Measurements from ENCODE around the gene KCNIP4. TPM values are rescaled to one million over a fixed set of nuclear protein-coding genes. Genes with fewer than 3 reads are reported as not detected.

Gene KCNIP4
- total and polyA plus RNA-seq, 10 of the 15 experiments (the other 5 are each of a cell fraction or from before 2014, with no cell fraction given) = 0.03 to 0.23 (median 0.13) TPM; not detected in 7

DNA sequence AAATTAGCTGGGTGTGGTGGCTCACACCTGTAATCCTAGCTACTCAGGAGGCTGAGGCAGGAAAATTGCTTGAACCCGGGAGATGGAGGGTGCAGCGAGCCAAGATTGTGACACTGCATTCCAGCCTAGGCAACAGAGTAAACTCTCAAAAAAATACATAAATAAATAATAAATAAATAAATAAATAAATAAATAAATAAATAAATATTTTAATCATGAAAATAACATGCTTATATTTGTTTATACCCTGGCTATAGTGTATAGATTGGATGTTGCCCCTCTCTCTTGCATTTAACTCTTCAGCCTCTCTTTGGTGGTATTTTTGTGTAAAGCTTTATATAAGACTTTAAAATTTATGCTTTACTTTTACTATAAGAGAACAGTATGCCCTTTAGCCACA, 51.8 kb downstream of the KCNIP4 start (continued):
- TF ChIP-seq SMAD1 (IDR thresholded peaks at IDR 0.05; ENCODE audit: low read depth, partially characterized antibody) (no peak), GABPA (IDR thresholded peaks at IDR 0.05; ENCODE audit: low read depth) (no peak), EZH2 (IDR thresholded peaks at IDR 0.05; ENCODE audit: borderline replicate concordance, control insufficient read depth, low read depth, low read length) (no peak)

DNA sequence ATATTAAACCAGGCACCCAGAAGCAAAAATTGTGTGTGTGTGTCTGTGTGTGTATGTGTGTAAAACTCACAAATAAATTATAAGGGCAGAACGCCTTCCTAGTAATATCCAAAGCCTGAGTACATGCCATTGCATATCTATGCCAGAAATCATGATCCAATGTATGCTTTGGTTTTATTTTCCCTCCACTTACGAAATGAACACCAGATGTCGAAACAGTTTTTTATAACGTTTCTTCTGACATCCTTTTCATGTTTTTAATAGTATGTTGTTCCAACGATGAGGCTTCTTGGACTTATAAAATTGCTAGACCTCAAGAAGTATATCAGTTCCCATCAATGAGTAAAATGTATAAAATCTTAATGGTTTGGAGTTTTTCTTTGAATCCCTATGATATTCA, 55.4 kb downstream of the KCNIP4 start:
- no peaks in the 10 kb centered on the region for H4K20me1 ChIP-seq (ENCODE audit: control insufficient read depth, insufficient read depth)
- intact Hi-C loops (cut with micrococcal nuclease; ENCODE audit: unreplicated experiment) (no loop called here), in situ Hi-C loops (cut with MboI) (no loop called here)
- H3K4me1 ChIP-seq (ENCODE audit: control insufficient read depth, insufficient read depth, low read length) = no peaks in the 10 kb centered on the region
- no peak overlapping the region for H3K27ac ChIP-seq (ENCODE audit: control insufficient read depth, insufficient read depth)
- H3K9ac ChIP-seq (ENCODE audit: control insufficient read depth, insufficient read depth, low read length) = no peak overlapping the region
- POLR2A ChIA-PET = no interaction called here
- H3K4me2 ChIP-seq (ENCODE audit: control insufficient read depth, insufficient read depth) = no peak overlapping the region
- BruUV-seq (replicated peaks) = no TSS peak
- RAD21 ChIA-PET (ENCODE audit: unreplicated experiment) = no interaction called here
- SMC1A ChIA-PET (ENCODE audit: uncharacterized antibody, unreplicated experiment) = no interaction called here
- ATAC-seq (no peak), FAIRE-seq (no peak), DNase-seq (ENCODE audit: low read depth, low spot score) (no peak)
- H3K27me3 ChIP-seq (replicated peaks in 1 of 2; ENCODE audit: control insufficient read depth in 2 of 2, insufficient read depth in 2 of 2, low read length in 1 of 2) = no peaks in the 10 kb centered on the region
- no peaks in the 10 kb centered on the region for H3K79me2 ChIP-seq (ENCODE audit: control insufficient read depth, insufficient read depth, low read length)
- CTCF ChIA-PET = no interaction called here
- WGBS (ENCODE audit: insufficient coverage, insufficient replicate concordance, low lambda C conversion rate, missing lambda C conversion rate) = 13% methylated on average over 5 of the region's 5 CpGs
- no peaks in the 10 kb centered on the region for H3K36me3 ChIP-seq (ENCODE audit: control insufficient read depth in 2 of 2, insufficient read depth in 2 of 2, low read length in 1 of 2)
- H3K9me3 ChIP-seq (replicated peaks; ENCODE audit: control insufficient read depth, insufficient read depth, low read length) = no peaks in the 10 kb centered on the region
- no peak for TF ChIP-seq SMARCA5 (IDR thresholded peaks at IDR 0.05)
- no peak for TF ChIP-seq CHD1 (IDR thresholded peaks at IDR 0.05; ENCODE audit: low read depth, low read length)
- no peak for TF ChIP-seq NRF1 (conservative IDR thresholded peaks at IDR 0.05; ENCODE audit: low read depth, low read length)
- TF ChIP-seq, protein P1, sequence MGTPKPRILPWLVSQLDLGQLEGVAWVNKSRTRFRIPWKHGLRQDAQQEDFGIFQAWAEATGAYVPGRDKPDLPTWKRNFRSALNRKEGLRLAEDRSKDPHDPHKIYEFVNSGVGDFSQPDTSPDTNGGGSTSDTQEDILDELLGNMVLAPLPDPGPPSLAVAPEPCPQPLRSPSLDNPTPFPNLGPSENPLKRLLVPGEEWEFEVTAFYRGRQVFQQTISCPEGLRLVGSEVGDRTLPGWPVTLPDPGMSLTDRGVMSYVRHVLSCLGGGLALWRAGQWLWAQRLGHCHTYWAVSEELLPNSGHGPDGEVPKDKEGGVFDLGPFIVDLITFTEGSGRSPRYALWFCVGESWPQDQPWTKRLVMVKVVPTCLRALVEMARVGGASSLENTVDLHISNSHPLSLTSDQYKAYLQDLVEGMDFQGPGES (IDR thresholded peaks at IDR 0.05) = no peak
- H2AFZ ChIP-seq (ENCODE audit: control insufficient read depth, low read depth, low read length) = no peak overlapping the region
- H3K4me3 ChIP-seq = no peak overlapping the region

Data from GM12878 (cell line).